A549 (cell line): ENCODE measurements around the gene ACTG1. TPM values are rescaled to one million over a fixed set of nuclear protein-coding genes. Genes with fewer than 3 reads are reported as not detected.

ENCODE experiments used
- ATOH8 ChIP-seq: fragments of 250-450 bp; sonication (Bioruptor Pico); IDR thresholded peaks from 2 replicates; pipeline ENCODE4 v1.5.0; 2020; ENCODE audit warnings: low read depth, mild to moderate bottlenecking, moderate library complexity
- CEBPB ChIP-seq, 2 experiments: fragments of >200 bp in 1 of 2; sonication (Bioruptor Twin) in 1 of 2; formaldehyde crosslinking in 1 of 2; IDR thresholded peaks; 2 replicates each; pipeline ENCODE4 v1.6.1; 2012 to 2016
- CHD2 ChIP-seq: fragments of 150-350 bp; IDR thresholded peaks from 2 replicates; pipeline ENCODE4 v1.6.1; 2014; ENCODE audit warnings: low read length; ENCODE audit not compliant: partially characterized antibody
- CTCF ChIP-seq: fragments of >200 bp; sonication (Bioruptor Twin); formaldehyde crosslinking; IDR thresholded peaks from 3 replicates; pipeline ENCODE4 v1.5.1; 2016
- EP300 ChIP-seq, 2 experiments: fragments of >200 bp; sonication (Bioruptor Twin); formaldehyde crosslinking; IDR thresholded peaks; 2 replicates in 1 of 2; 3 replicates in 1 of 2; pipeline ENCODE4 v1.6.1; 2016 to 2017
- FOSL2 ChIP-seq, 2 experiments: fragments of 450-650 bp in 1 of 2; fragments of >200 bp in 1 of 2; sonication (Bioruptor Twin) in 1 of 2; formaldehyde crosslinking; IDR thresholded peaks; 2 replicates each; pipeline versions ENCODE4 v1.5.0 to v1.6.1; 2016 to 2020; ENCODE audit warnings: mild to moderate bottlenecking in 1 of 2, moderate library complexity in 1 of 2
- FOXS1 ChIP-seq: fragments of 250-450 bp; sonication (Bioruptor Pico); IDR thresholded peaks from 2 replicates; pipeline ENCODE4 v1.5.0; 2020; ENCODE audit warnings: mild to moderate bottlenecking, moderate library complexity
- HDAC2 ChIP-seq: fragments of 200-600 bp; sonication (generic); IDR thresholded peaks from 2 replicates; pipeline ENCODE4 v1.6.1; 2016
- HES2 ChIP-seq: fragments of >200 bp; sonication (Bioruptor Twin); formaldehyde crosslinking; IDR thresholded peaks from 2 replicates; pipeline ENCODE4 v1.6.1; 2016
- HOXA7 ChIP-seq: fragments of 250-450 bp; sonication (Bioruptor Pico); IDR thresholded peaks from 2 replicates; pipeline ENCODE4 v1.5.0; 2020; ENCODE audit warnings: mild to moderate bottlenecking, moderate library complexity
- HOXB13 ChIP-seq: fragments of 250-450 bp; sonication (Bioruptor Pico); IDR thresholded peaks from 2 replicates; pipeline ENCODE4 v1.5.0; 2020; ENCODE audit warnings: low read depth, mild to moderate bottlenecking, moderate library complexity
- JUNB ChIP-seq: fragments of >200 bp; sonication (Bioruptor Twin); formaldehyde crosslinking; IDR thresholded peaks from 2 replicates; pipeline ENCODE4 v1.6.1; 2016
- KDM5A ChIP-seq: fragments of 200-600 bp; sonication (generic); IDR thresholded peaks from 2 replicates; pipeline ENCODE4 v1.6.1; 2016; ENCODE audit warnings: antibody characterized with exemption, mild to moderate bottlenecking
- MAFK ChIP-seq: fragments of 450-650 bp; IDR thresholded peaks from 2 replicates; pipeline ENCODE4 v1.6.1; 2014; ENCODE audit not compliant: partially characterized antibody
- MAX ChIP-seq: IDR thresholded peaks from 2 replicates; pipeline ENCODE4 v1.6.1; 2012
- MYC ChIP-seq: IDR thresholded peaks from 2 replicates; pipeline ENCODE4 v1.6.1; 2012; ENCODE audit warnings: mild to moderate bottlenecking, inconsistent platforms, low read length, improper control_type of control experiment, borderline replicate concordance
- NPAS2 ChIP-seq: fragments of 250-450 bp; sonication (Bioruptor Pico); IDR thresholded peaks from 2 replicates; pipeline ENCODE4 v1.8.0; 2022; ENCODE audit warnings: mild to moderate bottlenecking, moderate library complexity, borderline replicate concordance
- NR3C1 ChIP-seq: fragments of >200 bp; sonication (Bioruptor Twin); formaldehyde crosslinking; IDR thresholded peaks from 3 replicates; pipeline ENCODE4 v1.6.1; 2017
- PBX3 ChIP-seq: IDR thresholded peaks from 2 replicates; pipeline ENCODE4 v1.6.1; 2012
- RCOR1 ChIP-seq: fragments of 150-350 bp; IDR thresholded peaks from 2 replicates; pipeline ENCODE4 v1.6.1; 2014; ENCODE audit warnings: antibody characterized with exemption, low read length, low read depth
- RNF2 ChIP-seq: fragments of 200-600 bp; sonication (generic); IDR thresholded peaks from 2 replicates; pipeline ENCODE4 v1.6.1; 2016; ENCODE audit warnings: low read depth, mild to moderate bottlenecking, antibody characterized with exemption, moderate library complexity, borderline replicate concordance
- SMC3 ChIP-seq: fragments of >200 bp; sonication (Bioruptor Twin); formaldehyde crosslinking; IDR thresholded peaks from 3 replicates; pipeline ENCODE4 v1.6.1; 2018; ENCODE audit warnings: inconsistent platforms
- TP53 ChIP-seq: fragments of 250-450 bp; sonication (Bioruptor Pico); IDR thresholded peaks from 2 replicates; pipeline ENCODE4 v1.5.0; 2021; ENCODE audit warnings: mild to moderate bottlenecking, moderate library complexity
- USF2 ChIP-seq: fragments of 450-650 bp; IDR thresholded peaks from 2 replicates; pipeline ENCODE4 v1.6.1; 2014; ENCODE audit warnings: antibody characterized with exemption
- polyA plus RNA-seq, 4 experiments: library from polyadenylated mRNA; depleted of rRNA in 3 of 4; stranded (reverse); fragments of >200 nt; fragmentation: RNase III in 1 of 4; extraction: RNeasy Plus Mini Kit Qiagen cat#74134 plus additional on column Dnase treatment in 1 of 4; gene quantifications; 2 replicates in 3 of 4; 3 replicates in 1 of 4; pipeline ENCODE4 v1.2.3, GENCODE V29; 2011 to 2017

ACTG1 gene
- polyA plus RNA-seq, 2 of the 4 experiments (the other 2 are of a cell fraction) = 2,042 to 7,263 TPM

- TF ChIP-seq ATOH8 (CRISPR knock-in tag) (peak; percentile 54; the same call in 1 of the 2 replicates), RNF2 (no peak), KDM5A (no peak), FOXS1 (no peak), HOXB13 (CRISPR knock-in tag) (peak; percentile 25; the same call in 1 of the 2 replicates), CTCF (no peak), HOXA7 (peak; percentile 96; the same call in 1 of the 2 replicates), CHD2 (no peak), HES2 (no peak), NPAS2 (CRISPR knock-in tag) (no peak), TP53 (CRISPR knock-in tag) (peak; percentile 91), NR3C1 (no peak), EP300 (IDR thresholded peaks at IDR 0.05) (no peak), USF2 (no peak), CEBPB (IDR thresholded peaks at IDR 0.05) (no peak; a peak in 1 of 4 replicates), SMC3 (0 out of 3 replicates have a peak, but pooled peaks have one; percentile 4), HDAC2 (no peak), MAX (peak; percentile 2; the same call in 1 of the 2 replicates), JUNB (no peak), RCOR1 (no peak), FOSL2 (IDR thresholded peaks at IDR 0.05) (no peak), FOSL2 (CRISPR knock-in tag; IDR thresholded peaks at IDR 0.05) (peak; percentile 2; the same call in 1 of the 2 replicates), PBX3 (peak; percentile 86), MAFK (peak; percentile 1), MYC (no peak)
- TF ChIP-seq, all 56 proteins: peak for 21
Measured at GRCh38 chr17:81509207-81509971, 3.2 kb downstream of the ACTG1 start (continued).
